HepG2 (cell line): ENCODE data around the gene ITCH.

Source experiments
- EZH2 ChIP-seq: conservative IDR thresholded peaks from 2 replicates; pipeline ENCODE4 v1.6.1; 2012; ENCODE audit warnings: mild to moderate bottlenecking, low read depth, low read length, moderate library complexity
- MXI1 ChIP-seq: IDR thresholded peaks from 3 replicates; pipeline ENCODE4 v1.6.1; 2012; ENCODE audit warnings: low read depth, low read length, inconsistent platforms, borderline replicate concordance
- PPARG ChIP-seq: conservative IDR thresholded peaks from 2 replicates; pipeline ENCODE4 v1.6.1; 2016; ENCODE audit warnings: missing biosample characterization, missing genetic modification reagents
- SMARCC2 ChIP-seq: fragments of 450-650 bp; IDR thresholded peaks from 2 replicates; pipeline ENCODE4 v1.6.1; 2017; ENCODE audit warnings: antibody characterized with exemption, mild to moderate bottlenecking
- TARDBP ChIP-seq: sonication (generic); formaldehyde crosslinking; IDR thresholded peaks from 2 replicates; pipeline ENCODE4 v1.8.0; 2022; ENCODE audit warnings: mild to moderate bottlenecking, missing genetic modification reagents
- ZNF121 ChIP-seq: sonication (generic); formaldehyde crosslinking; IDR thresholded peaks from 2 replicates; pipeline ENCODE4 v1.5.0; 2020; ENCODE audit warnings: mild to moderate bottlenecking, missing genetic modification reagents
- ZNF253 ChIP-seq: sonication (generic); formaldehyde crosslinking; IDR thresholded peaks from 2 replicates; pipeline ENCODE4 v1.8.0; 2022; ENCODE audit warnings: mild to moderate bottlenecking, missing genetic modification reagents, borderline replicate concordance
- ZNF337 ChIP-seq: sonication (generic); formaldehyde crosslinking; IDR thresholded peaks from 2 replicates; pipeline ENCODE4 v1.5.1; 2020; ENCODE audit warnings: missing genetic modification reagents, low read depth, mild to moderate bottlenecking, borderline replicate concordance
- TF ChIP-seq, protein P1 (sequence below): sonication (generic); formaldehyde crosslinking; IDR thresholded peaks from 2 replicates; pipeline ENCODE4 v1.4.0; 2020; ENCODE audit warnings: missing genetic modification reagents
- TF ChIP-seq, protein P2 (sequence below): sonication (generic); formaldehyde crosslinking; IDR thresholded peaks from 2 replicates; pipeline ENCODE4 v1.5.0; 2020; ENCODE audit warnings: mild to moderate bottlenecking, missing genetic modification reagents, moderate library complexity
- TF ChIP-seq, protein P3 (sequence below): sonication (generic); formaldehyde crosslinking; IDR thresholded peaks from 2 replicates; pipeline ENCODE4 v1.4.0; 2020; ENCODE audit warnings: missing genetic modification reagents
- TF ChIP-seq, protein P4 (sequence below): sonication (generic); formaldehyde crosslinking; IDR thresholded peaks from 2 replicates; pipeline ENCODE4 v1.4.0; 2020; ENCODE audit warnings: missing genetic modification reagents

DNA sequence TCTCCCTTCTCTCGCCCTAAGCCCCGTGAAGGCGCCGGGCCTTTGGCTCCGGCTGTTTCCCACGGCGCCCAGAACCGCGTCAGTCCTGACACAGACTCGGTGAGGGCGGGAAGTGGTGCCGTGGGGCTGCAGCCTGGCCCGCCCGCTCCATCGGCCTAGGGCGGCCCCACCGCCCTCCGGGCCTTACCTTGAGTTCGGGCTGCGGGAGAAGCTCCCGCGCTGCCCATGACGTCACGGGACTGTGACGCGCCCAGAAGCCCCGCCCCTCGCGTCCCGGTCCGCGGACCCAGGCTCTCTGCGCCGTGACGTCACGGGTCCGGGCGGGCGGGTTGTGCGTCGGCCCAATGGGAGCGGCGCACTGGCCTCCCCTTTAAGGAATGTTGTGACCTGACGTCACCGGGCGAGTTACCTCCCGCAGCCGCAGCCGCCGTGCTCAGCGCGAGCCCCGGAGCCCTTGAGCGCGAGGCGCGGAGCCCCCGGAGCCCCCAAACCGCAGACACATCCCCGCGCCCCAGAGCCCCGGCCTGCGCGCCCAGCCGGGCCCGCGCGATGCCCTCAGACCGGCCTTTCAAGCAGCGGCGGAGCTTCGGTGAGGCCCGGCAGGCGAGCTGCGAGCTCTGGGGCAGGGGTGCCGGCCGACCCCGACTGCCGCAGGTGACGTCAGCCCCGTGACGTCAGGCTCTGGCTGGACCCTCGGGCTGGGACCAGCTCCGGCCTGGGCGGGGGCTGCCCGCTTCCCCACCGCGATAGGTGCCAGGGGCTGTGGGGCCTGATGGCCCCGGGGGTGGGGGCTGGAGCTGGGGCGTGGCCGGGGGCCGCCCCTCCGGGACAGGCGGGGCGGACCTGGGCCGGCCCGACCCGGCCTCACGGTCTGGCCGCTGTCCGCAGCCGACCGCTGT, 195.5 kb downstream of the ITCH start, which contains the start of gene MAP1LC3A:
- no peak for TF ChIP-seq MXI1
- no peak for TF ChIP-seq EZH2
- no peak for TF ChIP-seq ZNF121 (CRISPR knock-in tag)
- TF ChIP-seq, protein P1, sequence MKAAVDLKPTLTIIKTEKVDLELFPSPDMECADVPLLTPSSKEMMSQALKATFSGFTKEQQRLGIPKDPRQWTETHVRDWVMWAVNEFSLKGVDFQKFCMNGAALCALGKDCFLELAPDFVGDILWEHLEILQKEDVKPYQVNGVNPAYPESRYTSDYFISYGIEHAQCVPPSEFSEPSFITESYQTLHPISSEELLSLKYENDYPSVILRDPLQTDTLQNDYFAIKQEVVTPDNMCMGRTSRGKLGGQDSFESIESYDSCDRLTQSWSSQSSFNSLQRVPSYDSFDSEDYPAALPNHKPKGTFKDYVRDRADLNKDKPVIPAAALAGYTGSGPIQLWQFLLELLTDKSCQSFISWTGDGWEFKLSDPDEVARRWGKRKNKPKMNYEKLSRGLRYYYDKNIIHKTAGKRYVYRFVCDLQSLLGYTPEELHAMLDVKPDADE (CRISPR knock-in tag), result no peak
- no peak for TF ChIP-seq TARDBP (CRISPR knock-in tag)
- TF ChIP-seq SMARCC2, result no peak
- TF ChIP-seq, protein P2, sequence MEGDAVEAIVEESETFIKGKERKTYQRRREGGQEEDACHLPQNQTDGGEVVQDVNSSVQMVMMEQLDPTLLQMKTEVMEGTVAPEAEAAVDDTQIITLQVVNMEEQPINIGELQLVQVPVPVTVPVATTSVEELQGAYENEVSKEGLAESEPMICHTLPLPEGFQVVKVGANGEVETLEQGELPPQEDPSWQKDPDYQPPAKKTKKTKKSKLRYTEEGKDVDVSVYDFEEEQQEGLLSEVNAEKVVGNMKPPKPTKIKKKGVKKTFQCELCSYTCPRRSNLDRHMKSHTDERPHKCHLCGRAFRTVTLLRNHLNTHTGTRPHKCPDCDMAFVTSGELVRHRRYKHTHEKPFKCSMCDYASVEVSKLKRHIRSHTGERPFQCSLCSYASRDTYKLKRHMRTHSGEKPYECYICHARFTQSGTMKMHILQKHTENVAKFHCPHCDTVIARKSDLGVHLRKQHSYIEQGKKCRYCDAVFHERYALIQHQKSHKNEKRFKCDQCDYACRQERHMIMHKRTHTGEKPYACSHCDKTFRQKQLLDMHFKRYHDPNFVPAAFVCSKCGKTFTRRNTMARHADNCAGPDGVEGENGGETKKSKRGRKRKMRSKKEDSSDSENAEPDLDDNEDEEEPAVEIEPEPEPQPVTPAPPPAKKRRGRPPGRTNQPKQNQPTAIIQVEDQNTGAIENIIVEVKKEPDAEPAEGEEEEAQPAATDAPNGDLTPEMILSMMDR (CRISPR knock-in tag), result no peak
- TF ChIP-seq, protein P3, sequence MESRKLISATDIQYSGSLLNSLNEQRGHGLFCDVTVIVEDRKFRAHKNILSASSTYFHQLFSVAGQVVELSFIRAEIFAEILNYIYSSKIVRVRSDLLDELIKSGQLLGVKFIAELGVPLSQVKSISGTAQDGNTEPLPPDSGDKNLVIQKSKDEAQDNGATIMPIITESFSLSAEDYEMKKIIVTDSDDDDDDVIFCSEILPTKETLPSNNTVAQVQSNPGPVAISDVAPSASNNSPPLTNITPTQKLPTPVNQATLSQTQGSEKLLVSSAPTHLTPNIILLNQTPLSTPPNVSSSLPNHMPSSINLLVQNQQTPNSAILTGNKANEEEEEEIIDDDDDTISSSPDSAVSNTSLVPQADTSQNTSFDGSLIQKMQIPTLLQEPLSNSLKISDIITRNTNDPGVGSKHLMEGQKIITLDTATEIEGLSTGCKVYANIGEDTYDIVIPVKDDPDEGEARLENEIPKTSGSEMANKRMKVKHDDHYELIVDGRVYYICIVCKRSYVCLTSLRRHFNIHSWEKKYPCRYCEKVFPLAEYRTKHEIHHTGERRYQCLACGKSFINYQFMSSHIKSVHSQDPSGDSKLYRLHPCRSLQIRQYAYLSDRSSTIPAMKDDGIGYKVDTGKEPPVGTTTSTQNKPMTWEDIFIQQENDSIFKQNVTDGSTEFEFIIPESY (CRISPR knock-in tag), result no peak
- TF ChIP-seq ZNF253 (CRISPR knock-in tag), result no peak
- TF ChIP-seq PPARG, result no peak
- TF ChIP-seq, protein P4, sequence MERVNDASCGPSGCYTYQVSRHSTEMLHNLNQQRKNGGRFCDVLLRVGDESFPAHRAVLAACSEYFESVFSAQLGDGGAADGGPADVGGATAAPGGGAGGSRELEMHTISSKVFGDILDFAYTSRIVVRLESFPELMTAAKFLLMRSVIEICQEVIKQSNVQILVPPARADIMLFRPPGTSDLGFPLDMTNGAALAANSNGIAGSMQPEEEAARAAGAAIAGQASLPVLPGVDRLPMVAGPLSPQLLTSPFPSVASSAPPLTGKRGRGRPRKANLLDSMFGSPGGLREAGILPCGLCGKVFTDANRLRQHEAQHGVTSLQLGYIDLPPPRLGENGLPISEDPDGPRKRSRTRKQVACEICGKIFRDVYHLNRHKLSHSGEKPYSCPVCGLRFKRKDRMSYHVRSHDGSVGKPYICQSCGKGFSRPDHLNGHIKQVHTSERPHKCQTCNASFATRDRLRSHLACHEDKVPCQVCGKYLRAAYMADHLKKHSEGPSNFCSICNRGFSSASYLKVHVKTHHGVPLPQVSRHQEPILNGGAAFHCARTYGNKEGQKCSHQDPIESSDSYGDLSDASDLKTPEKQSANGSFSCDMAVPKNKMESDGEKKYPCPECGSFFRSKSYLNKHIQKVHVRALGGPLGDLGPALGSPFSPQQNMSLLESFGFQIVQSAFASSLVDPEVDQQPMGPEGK (CRISPR knock-in tag), result no peak
- TF ChIP-seq ZNF337 (CRISPR knock-in tag), result no peak
